ENCODE measurements around the gene NPAS3. TPM values are rescaled to one million over a fixed set of nuclear protein-coding genes. Genes with fewer than 3 reads are reported as not detected.

Gene NPAS3
- total RNA-seq, 1 donor from 2014 or later, result not detected

DNA sequence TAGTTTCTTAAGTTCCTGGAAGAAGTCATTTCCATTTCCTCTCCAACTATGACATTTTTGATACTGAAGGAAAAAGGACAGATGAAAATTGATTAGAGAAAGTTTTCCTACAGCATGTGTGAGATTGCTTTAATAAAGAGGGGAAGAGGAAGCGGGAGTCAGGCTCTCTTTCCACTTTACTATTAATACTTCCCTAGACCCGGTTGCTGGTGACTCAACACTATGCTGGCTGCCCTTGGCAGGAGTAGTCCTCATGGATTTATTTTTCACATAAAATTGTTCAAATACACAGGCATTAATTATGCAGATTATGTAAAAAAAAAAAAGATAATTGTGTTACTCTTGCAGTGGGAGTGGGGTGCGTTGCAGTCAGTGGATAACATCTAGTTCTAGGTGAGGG lies 718.8 kb downstream of the NPAS3 start:
- H3K4me1 Mint-ChIP-seq, result no peaks in the 10 kb centered on the region
- H3K36me3 Mint-ChIP-seq (ENCODE audit: low read depth), result no peaks in the 10 kb centered on the region
- intact Hi-C loops (cut with micrococcal nuclease), result no loop called here
- H3K9me3 Mint-ChIP-seq, result peaks cover 5% of the 10 kb centered on the region
- no peak overlapping the region for H3K27ac Mint-ChIP-seq
- DNase-seq, result no peak
- no peaks in the 10 kb centered on the region for H3K27me3 Mint-ChIP-seq
- H3K4me3 Mint-ChIP-seq, result no peak overlapping the region

DNA sequence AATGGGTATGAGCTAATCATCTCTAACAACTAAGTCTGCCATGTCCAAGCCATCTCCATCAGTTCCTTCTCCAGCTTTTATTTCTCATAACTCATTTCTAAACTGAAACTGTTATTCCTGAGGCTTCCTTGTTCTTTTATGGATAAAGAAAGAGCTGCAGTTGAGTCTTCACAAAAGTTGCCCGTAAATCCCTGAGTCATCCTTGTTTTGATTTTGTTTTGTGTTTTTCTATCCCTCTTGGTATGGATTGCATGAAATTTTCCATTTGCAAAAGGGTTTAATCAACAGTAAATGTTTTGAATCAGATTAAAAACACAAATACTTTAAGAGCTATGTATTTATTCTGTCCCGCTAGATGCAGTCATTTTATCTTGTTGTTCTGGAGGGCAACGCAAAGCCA lies 721.6 kb downstream of the NPAS3 start:
- Mint-ChIP-seq H3K36me3 (ENCODE audit: low read depth) (no peaks in the 10 kb centered on the region), H3K27me3 (no peaks in the 10 kb centered on the region), H3K27ac (no peak overlapping the region), H3K4me3 (no peak overlapping the region), H3K4me1 (no peaks in the 10 kb centered on the region), H3K9me3 (peaks cover 8% of the 10 kb centered on the region)
- no peak for DNase-seq
- intact Hi-C loops (cut with micrococcal nuclease), result no loop called here

GRCh38 chr14:33661101-33661500 lies 722.4 kb downstream of the NPAS3 start:
- no peaks in the 10 kb centered on the region for H3K27me3 Mint-ChIP-seq
- H3K4me1 Mint-ChIP-seq, result no peaks in the 10 kb centered on the region
- intact Hi-C loops (cut with micrococcal nuclease), result no loop called here
- no peak overlapping the region for H3K27ac Mint-ChIP-seq
- no peak overlapping the region for H3K4me3 Mint-ChIP-seq
- no peaks in the 10 kb centered on the region for H3K36me3 Mint-ChIP-seq (ENCODE audit: low read depth)
- DNase-seq, result no peak
- peaks cover 8% of the 10 kb centered on the region for H3K9me3 Mint-ChIP-seq

DNA sequence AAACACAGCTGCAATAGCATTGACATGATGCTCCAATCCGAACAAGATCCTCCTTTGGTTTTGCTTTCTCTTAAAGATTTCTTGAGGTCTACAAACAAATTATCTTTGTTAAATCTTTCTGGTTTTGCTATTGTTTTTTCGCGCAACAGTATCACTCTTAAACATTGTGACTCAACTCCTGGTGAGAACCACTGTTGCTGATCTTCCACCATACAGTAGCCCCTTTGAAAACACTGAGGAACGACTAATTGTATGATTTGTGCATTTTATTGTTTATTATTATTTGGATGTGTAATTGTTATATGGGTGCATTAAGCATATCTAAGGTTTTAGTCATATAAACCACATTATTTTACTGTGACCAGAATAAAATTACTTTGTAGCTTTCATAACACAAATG lies 729.4 kb downstream of the NPAS3 start:
- Mint-ChIP-seq H3K4me3 (no peak overlapping the region), H3K27ac (no peak overlapping the region), H3K27me3 (no peaks in the 10 kb centered on the region), H3K36me3 (ENCODE audit: low read depth) (no peaks in the 10 kb centered on the region), H3K4me1 (no peaks in the 10 kb centered on the region), H3K9me3 (no peaks in the 10 kb centered on the region)
- intact Hi-C loops (cut with micrococcal nuclease), result no loop called here
- DNase-seq, result no peak

DNA sequence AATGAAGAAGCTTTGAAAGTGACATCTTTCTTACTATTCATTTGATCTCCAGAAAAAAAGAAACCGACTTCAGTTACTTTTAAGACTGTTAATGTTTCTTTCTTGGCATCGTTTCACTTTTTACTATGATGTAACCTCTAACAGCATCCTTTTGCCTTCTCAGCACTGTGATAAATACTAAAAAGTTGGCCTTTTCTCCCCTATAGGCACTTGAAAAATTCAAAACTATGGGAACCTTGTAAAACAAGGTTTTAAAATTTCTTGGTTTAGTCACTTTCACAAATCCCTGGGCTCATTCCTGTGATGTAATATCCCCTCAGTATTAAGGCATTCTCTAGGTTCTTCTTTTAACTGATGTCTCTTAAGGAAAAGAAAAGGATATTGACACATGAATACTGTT lies 730.4 kb downstream of the NPAS3 start:
- Mint-ChIP-seq H3K4me1 (no peaks in the 10 kb centered on the region), H3K36me3 (ENCODE audit: low read depth) (no peaks in the 10 kb centered on the region), H3K27me3 (no peaks in the 10 kb centered on the region), H3K4me3 (no peak overlapping the region), H3K27ac (no peak overlapping the region), H3K9me3 (no peaks in the 10 kb centered on the region)
- no peak for DNase-seq
- intact Hi-C loops (cut with micrococcal nuclease), result no loop called here

- H3K36me3 Mint-ChIP-seq (ENCODE audit: low read depth), result no peaks in the 10 kb centered on the region
- intact Hi-C loops (cut with micrococcal nuclease), result no loop called here
- H3K9me3 Mint-ChIP-seq, result no peaks in the 10 kb centered on the region
- H3K27me3 Mint-ChIP-seq, result no peaks in the 10 kb centered on the region
- H3K4me1 Mint-ChIP-seq, result no peaks in the 10 kb centered on the region
- no peak for DNase-seq
- H3K27ac Mint-ChIP-seq, result no peak overlapping the region
- no peak overlapping the region for H3K4me3 Mint-ChIP-seq
Measured at GRCh38 chr14:33670235-33670634, 731.6 kb downstream of the NPAS3 start.

- DNase-seq, result no peak
- Mint-ChIP-seq H3K4me1 (no peaks in the 10 kb centered on the region), H3K27me3 (no peaks in the 10 kb centered on the region), H3K4me3 (no peak overlapping the region), H3K36me3 (ENCODE audit: low read depth) (no peaks in the 10 kb centered on the region), H3K9me3 (no peaks in the 10 kb centered on the region), H3K27ac (no peak overlapping the region)
- intact Hi-C loops (cut with micrococcal nuclease), result no loop called here
Measured at GRCh38 chr14:33671556-33671955, 732.9 kb downstream of the NPAS3 start.

GRCh38 chr14:33674927-33675326 lies 736.2 kb downstream of the NPAS3 start:
- intact Hi-C loops (cut with micrococcal nuclease), result no loop called here
- Mint-ChIP-seq H3K27ac (no peak overlapping the region), H3K4me3 (no peak overlapping the region), H3K27me3 (no peaks in the 10 kb centered on the region), H3K36me3 (ENCODE audit: low read depth) (no peaks in the 10 kb centered on the region), H3K4me1 (no peaks in the 10 kb centered on the region), H3K9me3 (no peaks in the 10 kb centered on the region)
- DNase-seq, result no peak

DNA sequence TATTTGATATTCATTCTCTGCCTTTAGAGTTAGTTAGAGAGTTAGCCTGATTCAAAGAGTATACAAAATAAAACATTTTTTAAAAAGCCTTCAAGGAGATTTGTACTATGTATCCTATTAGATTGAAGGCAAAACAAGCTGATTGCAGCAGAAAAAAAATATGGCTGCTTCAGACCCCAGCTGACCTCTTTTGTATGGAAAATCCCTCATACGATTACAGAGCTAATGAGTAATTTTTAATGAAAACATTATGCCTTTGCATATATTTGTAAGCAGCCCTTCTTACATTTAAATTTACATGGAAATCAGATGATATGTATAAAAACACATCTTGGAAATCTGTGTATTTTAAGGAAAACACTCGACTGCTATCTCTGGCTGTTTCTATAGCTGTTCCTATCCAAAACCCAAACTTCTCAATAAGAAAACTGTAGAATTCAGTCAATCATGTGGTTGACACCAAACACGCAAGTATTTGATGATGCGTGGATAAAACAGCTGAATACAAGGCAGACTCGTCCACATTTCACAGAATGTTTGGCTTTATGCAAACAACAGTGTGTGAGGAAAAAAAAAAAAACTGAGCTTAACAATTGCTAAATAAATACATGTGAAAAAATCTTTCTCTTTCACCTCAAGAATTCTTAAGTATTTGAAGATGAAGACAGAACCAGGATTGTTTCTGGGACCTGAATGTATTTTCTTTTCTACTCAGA lies 736.9 kb downstream of the NPAS3 start:
- no peaks in the 10 kb centered on the region for H3K36me3 Mint-ChIP-seq (ENCODE audit: low read depth)
- H3K4me1 Mint-ChIP-seq, result no peaks in the 10 kb centered on the region
- H3K4me3 Mint-ChIP-seq, result no peak overlapping the region
- DNase-seq, result no peak
- no peaks in the 10 kb centered on the region for H3K9me3 Mint-ChIP-seq
- intact Hi-C loops (cut with micrococcal nuclease), result no loop called here
- no peak overlapping the region for H3K27ac Mint-ChIP-seq
- no peaks in the 10 kb centered on the region for H3K27me3 Mint-ChIP-seq

GRCh38 chr14:33676135-33676566 lies 737.5 kb downstream of the NPAS3 start:
- H3K4me1 Mint-ChIP-seq, result no peaks in the 10 kb centered on the region
- DNase-seq, result peak; percentile 54
- no peak overlapping the region for H3K27ac Mint-ChIP-seq

GRCh38 chr14:33676891-33677290 lies 738.2 kb downstream of the NPAS3 start:
- Mint-ChIP-seq H3K9me3 (no peaks in the 10 kb centered on the region), H3K36me3 (ENCODE audit: low read depth) (no peaks in the 10 kb centered on the region), H3K4me1 (no peaks in the 10 kb centered on the region), H3K4me3 (no peak overlapping the region), H3K27me3 (no peaks in the 10 kb centered on the region), H3K27ac (no peak overlapping the region)
- intact Hi-C loops (cut with micrococcal nuclease), result no loop called here
- DNase-seq, result no peak

More at GRCh38 chr14:33676135-33676566, 737.5 kb downstream of the NPAS3 start:
- Mint-ChIP-seq H3K9me3 (no peaks in the 10 kb centered on the region), H3K27me3 (no peaks in the 10 kb centered on the region), H3K4me3 (no peak overlapping the region), H3K36me3 (ENCODE audit: low read depth) (no peaks in the 10 kb centered on the region)
- intact Hi-C loops (cut with micrococcal nuclease), result no loop called here

DNA sequence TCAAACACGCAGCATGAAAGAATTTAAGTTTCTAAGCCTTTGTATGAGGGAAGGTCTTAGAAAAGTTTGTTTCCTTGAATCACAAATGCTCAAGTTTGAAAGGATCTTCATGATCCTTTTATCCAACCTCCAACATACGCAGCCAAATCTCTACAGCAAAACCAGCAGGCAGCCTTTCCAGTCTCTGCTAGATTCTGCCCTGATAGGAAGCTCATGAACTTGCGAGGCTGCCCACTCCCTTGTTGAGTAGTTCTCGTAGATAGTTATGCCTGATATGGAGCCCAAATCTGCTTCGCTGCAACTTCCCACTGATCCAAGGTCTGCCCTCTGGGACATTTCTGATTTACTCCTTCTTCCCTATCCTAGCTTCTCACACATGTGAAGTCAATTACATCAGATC lies 739.3 kb downstream of the NPAS3 start:
- H3K36me3 Mint-ChIP-seq (ENCODE audit: low read depth), result no peaks in the 10 kb centered on the region
- no peaks in the 10 kb centered on the region for H3K4me1 Mint-ChIP-seq
- H3K9me3 Mint-ChIP-seq, result no peaks in the 10 kb centered on the region
- intact Hi-C loops (cut with micrococcal nuclease), result no loop called here
- DNase-seq, result no peak
- no peak overlapping the region for H3K27ac Mint-ChIP-seq
- no peaks in the 10 kb centered on the region for H3K27me3 Mint-ChIP-seq
- no peak overlapping the region for H3K4me3 Mint-ChIP-seq

DNA sequence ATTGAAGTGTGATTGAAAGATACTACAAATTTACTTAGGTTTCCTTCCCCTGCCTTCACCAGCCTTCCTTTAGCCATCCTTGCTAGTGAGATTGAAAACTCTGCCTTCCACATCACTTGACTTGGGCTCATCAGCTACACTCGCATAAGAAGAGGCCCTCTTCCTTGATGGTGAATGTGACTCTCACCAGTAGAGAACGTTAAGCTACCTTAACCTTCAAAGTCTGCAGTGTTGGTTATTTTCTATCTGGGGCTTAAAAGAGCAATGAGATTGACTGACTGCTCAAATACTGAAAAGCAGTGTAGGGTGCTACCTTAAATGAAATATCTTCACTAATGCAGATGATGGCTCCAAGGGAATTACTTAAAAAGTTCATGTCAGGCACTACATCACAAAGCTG lies 740.3 kb downstream of the NPAS3 start:
- intact Hi-C loops (cut with micrococcal nuclease), result no loop called here
- Mint-ChIP-seq H3K9me3 (no peaks in the 10 kb centered on the region), H3K4me3 (no peak overlapping the region)

DNA sequence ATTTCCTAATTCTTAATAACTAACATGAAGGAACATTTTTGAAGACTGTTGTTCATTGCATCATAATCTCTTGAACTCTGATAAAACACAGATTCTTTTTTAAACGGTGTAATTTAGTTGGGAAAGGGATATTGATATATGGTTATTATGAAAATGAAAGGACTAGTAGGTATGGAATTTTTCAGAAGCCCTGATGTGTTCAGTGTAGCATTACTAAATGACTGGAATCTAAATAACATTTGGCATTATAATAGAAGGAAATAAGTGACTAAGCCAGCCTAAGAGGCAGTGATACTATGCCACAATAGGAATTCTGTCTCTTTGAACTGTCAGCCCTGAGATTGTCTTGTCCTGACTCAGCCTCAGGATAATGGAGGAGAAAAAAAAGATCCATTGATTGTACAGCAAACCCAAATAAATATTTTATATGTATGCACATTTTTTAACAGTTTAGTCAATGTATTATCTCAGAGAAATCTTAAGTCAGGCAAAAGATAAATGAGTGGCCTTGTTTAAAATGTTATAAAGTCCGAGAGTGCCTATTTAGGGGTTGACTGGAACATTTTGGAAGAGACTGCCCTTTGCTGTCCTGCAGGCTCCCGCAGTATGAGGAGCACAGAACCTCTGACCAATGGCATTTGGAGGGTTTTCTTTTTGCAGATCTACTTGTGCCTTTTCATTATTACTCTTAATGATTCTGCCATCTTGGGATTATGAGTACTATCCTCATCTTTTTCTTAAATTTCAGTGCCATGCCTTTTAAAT lies 741.0 kb downstream of the NPAS3 start:
- Mint-ChIP-seq H3K27me3 (no peaks in the 10 kb centered on the region), H3K36me3 (ENCODE audit: low read depth) (no peaks in the 10 kb centered on the region), H3K9me3 (no peaks in the 10 kb centered on the region), H3K27ac (no peak overlapping the region), H3K4me3 (no peak overlapping the region), H3K4me1 (no peaks in the 10 kb centered on the region)
- intact Hi-C loops (cut with micrococcal nuclease), result no loop called here
- DNase-seq, result no peak

More for the DNA sequence above, 740.3 kb downstream of the NPAS3 start:
- Mint-ChIP-seq H3K27ac (no peak overlapping the region), H3K4me1 (no peaks in the 10 kb centered on the region), H3K36me3 (ENCODE audit: low read depth) (no peaks in the 10 kb centered on the region), H3K27me3 (no peaks in the 10 kb centered on the region)
- DNase-seq, result no peak
